COLO829 (cell line): Measurements from ENCODE around the gene OR1E2.
"Not testable (repeated sequence)": the region's sequence is repeated elsewhere in the genome, so short reads cannot be mapped to it uniquely, and the experiment has no call there.

Experiments used
- DNase-seq: peaks from one replicate; pipeline ENCODE4 v3.0.0; 2012; ENCODE audit warnings: low spot score

Gene OR1E2, protein sequence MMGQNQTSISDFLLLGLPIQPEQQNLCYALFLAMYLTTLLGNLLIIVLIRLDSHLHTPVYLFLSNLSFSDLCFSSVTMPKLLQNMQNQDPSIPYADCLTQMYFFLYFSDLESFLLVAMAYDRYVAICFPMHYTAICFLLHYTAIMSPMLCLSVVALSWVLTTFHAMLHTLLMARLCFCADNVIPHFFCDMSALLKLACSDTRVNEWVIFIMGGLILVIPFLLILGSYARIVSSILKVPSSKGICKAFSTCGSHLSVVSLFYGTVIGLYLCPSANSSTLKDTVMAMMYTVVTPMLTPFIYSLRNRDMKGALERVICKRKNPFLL

DNA sequence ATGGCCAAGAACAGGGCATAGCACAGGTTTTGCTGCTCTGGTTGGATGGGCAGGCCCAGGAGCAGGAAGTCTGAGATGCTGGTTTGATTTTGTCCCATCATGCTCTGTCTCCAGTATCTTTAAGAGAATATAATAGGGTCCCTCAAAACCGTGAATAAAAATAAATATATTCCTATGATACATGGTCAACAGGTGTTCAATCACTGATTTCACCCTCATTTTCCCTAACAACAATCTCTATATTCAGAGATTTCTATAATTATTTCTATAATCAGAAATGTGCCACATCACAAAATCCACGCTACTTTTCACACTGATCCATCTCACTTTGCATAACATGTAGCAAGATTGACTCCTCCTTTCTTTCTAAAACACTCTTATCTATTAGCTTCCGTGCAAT is at the start of gene OR1E2:
TSS of gene OR1E2 (minus strand) at position 101 of the 400 bp plus-strand sequence. CDS start at position 101, 0 bp downstream.
- DNase-seq: no peak

DNA sequence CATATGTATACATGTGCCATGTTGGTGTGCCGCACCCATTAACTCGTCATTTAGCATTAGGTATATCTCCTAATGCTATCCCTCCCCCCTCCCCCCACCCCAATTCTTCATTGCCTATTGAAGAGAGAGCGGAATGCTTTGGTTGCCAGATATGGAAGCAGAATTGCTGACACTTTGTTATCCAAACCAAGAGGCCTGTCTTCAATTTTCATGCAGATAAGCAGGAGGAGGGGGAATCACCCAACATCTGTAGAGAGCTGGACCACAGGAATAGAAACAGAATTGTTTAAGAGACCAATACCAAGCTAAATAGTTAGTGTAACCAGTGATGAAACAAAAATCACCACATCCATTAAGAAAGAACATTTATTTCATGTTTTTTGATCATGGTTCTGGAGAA is 49.2 kb upstream of the OR1E2 start:
- DNase-seq: no peak

DNA sequence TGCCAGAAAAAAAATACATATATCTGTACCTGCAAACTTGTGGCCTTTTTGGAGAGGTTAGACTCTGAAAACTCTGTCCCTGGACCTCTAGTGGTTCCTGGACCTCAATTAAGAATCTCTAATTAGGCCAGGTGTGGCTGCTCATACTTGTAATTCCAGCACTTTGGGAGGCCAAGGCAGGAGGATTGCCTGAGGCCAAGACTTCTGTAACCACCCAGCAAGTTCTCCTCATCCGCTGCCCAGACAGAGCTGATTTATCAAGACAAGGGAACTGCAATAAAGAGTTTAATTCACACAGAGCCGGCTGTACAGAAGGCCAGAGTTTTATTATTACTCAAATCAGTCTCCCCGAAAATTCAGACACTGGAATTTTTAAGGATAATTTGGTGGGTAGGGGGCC is 46.3 kb upstream of the OR1E2 start:
- no peak for DNase-seq

- DNase-seq: peak; percentile 30
These were observed 42.4 kb upstream of the OR1E2 start, which contains the start of gene ASPA for GRCh38 chr17:3475812-3476610. TSS of gene ASPA (plus strand) at chr17:3475997. CDS start at chr17:3476160, 163 bp downstream.

GRCh38 chr17:3475251-3475685 is 41.6 kb upstream of the OR1E2 start:
- DNase-seq: no peak

GRCh38 chr17:3474212-3474611 is 40.6 kb upstream of the OR1E2 start:
- DNase-seq: no peak

- no peak for DNase-seq
These were observed 38.5 kb upstream of the OR1E2 start for GRCh38 chr17:3472137-3472536.

- no peak for DNase-seq
These were observed 38.0 kb upstream of the OR1E2 start, which contains the start of gene SPATA22 for GRCh38 chr17:3471599-3471998. TSS of gene SPATA22 (minus strand) at chr17:3471819. CDS start at chr17:3469325, 2,494 bp downstream.

- DNase-seq: no peak
These were observed 35.9 kb upstream of the OR1E2 start for GRCh38 chr17:3469529-3469928.

DNA sequence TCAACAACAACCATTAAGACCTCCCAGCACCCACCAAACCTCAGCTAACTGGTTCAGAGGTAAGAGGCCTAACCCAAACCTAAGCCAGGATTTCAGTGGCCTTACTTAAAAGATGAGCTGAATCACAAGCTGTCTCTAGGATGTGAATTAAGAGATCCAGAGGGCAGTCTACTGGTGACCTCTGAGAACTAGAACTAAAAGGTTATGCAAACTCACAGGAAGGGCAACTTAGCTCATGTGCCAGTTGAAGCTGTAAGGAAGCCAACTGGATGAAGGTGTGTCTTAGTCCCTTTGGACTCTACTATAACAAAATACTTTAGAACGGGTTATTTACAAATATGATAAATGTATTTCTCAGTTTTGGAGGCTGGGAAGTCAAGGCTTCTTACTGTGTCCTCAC is 32.7 kb upstream of the OR1E2 start:
- not testable (repeated sequence) for DNase-seq

DNA sequence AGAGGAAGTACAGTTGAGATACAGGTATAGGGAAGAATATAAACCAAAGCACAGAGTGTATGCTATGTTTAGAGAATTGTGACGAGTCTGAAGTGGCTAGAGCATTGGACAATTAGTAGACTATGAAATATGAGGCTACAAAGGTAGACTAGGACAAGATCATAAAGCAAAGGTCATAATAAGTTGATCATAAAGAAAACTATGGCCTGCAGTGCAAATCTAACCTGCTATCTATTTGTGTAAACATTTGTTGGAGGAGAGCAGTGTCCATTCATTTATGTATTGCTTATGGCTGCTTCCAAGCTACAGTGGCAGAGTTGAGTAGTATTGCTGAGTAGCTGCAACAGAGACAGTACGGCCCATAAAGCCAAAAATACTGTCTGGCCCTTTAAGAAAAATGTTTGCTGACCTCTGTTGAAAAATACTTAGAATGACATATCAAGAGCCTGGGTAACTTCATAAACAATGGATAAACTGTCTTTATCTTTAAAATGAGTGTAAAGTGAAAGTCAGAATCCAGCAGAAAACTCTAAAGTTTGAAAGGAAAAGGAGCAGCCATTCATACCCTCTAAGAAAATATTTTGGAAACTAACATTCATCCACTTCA is 14.5 kb upstream of the OR1E2 start:
- peak; percentile 34 for DNase-seq

- DNase-seq: peak; percentile 13
These were observed 14.0 kb upstream of the OR1E2 start for GRCh38 chr17:3447625-3448024.

GRCh38 chr17:3440451-3440850 is 6.8 kb upstream of the OR1E2 start:
- DNase-seq: no peak

GRCh38 chr17:3438368-3438767 is 4.7 kb upstream of the OR1E2 start:
- DNase-seq: no peak

DNA sequence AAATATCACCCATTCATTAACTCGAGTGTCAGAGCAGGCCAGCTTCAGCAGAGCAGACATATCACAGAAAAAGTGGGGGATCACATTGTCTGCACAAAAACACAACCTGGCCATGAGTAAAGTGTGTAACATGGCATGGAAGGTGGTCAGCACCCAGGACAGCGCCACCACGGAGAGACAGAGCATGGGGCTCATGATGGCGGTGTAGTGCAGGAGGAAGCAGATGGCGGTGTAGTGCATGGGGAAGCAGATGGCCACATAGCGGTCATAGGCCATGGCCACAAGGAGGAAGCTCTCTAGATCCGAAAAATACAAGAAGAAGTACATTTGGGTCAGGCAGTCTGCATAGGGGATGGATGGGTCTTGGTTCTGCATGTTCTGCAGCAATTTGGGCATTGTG is 426 bp downstream of the OR1E2 start:
- not testable (repeated sequence) for DNase-seq

- DNase-seq: no peak
These were observed 15.4 kb downstream of the OR1E2 start for GRCh38 chr17:3418222-3418621.

DNA sequence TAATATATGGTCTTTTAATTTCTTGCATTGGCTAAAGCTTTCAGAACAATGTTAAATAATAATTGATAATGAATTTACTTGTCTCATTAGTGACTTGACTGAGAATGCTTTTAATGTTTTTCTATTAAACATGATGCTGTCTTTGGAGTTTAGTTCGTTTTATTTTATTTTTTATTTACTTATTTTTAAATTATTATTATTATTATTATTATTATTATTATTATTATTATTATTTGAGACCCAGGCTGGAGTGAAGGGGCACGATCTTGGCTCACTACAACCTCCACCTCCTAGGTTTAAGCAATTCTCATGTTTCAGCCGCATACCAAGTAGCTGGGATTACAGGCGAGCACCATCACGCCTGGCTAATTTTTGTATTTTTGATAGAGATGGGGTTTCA is 18.0 kb downstream of the OR1E2 start:
- no peak for DNase-seq

GRCh38 chr17:3412216-3412615 is 21.4 kb downstream of the OR1E2 start:
- DNase-seq: not testable (repeated sequence)

- no peak for DNase-seq
These were observed 22.6 kb downstream of the OR1E2 start, which contains the start of gene OR3A3 for GRCh38 chr17:3411070-3411469. TSS of gene OR3A3 (plus strand) at chr17:3411370.

- DNase-seq: not testable (repeated sequence)
These were observed 29.8 kb downstream of the OR1E2 start for GRCh38 chr17:3403856-3404255.

DNA sequence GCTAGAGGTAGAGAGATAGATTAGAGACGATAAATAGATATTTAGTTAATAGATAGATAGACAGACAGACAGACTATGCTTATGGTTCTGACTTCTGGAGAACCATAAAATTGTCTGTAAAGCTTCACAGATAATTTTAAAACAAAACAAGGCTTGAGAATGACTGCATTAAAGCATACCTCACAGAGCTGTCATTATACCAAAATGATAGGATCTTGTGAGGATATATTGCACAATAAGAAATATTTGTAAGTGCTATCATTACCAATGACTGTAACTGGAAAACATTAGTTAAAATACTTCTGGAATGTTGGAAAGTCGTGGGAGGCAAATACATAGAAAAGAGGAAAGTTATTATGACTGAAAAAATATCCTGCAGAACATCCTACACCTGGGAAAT is 31.9 kb downstream of the OR1E2 start:
- DNase-seq: no peak

DNA sequence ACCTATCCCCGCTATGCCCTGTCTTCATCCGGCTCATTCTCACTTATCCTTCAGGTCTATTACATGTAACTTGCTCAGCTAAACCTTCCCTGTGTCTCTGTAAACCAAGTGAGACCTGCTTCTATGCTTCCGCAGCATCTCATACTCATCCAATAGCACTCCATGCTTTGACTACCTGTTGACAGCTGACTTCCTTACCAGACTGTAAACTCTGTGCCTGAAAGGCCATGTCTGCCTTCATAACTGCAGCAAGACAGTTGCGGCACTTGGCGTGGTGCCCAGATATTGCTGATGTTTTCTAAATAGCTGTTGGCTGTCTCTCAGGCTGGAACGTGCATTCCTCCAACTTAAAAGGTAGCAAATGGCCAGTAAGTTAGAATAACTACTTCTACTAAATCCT is 33.6 kb downstream of the OR1E2 start:
- no peak for DNase-seq

- no peak for DNase-seq
These were observed 35.3 kb downstream of the OR1E2 start, which contains the start of gene OR1E1 for GRCh38 chr17:3398310-3398709. TSS of gene OR1E1 (minus strand) at chr17:3398410. CDS start at chr17:3398410, 0 bp downstream.
